ENCODE measurements around the gene BSPRY.
A peak's percentile ranks its signal among the peaks of the same experiment; 100 is the strongest.
"Not testable (repeated sequence)": the region's sequence is repeated elsewhere in the genome, so short reads cannot be mapped to it uniquely, and the experiment has no call there.

Gene BSPRY

GRCh38 chr9:113401027-113401792, 51.9 kb downstream of the BSPRY start, which contains the start of gene ALAD:
Gene ALAD (minus strand): TSS chr9:113401284. CDS start chr9:113393559, 7,725 bp downstream.
- Histone ChIP-seq H3K4me2 (ENCODE audit: low read length) (peak within 1 kb of the TSS; percentile 94), H3K9me3 (replicated peaks; ENCODE audit: low read length) (no peaks in the 10 kb centered on the region), H3K36me3 (ENCODE audit: insufficient read depth, low read length) (no peaks in the 10 kb centered on the region), H3K9ac (ENCODE audit: low read depth, low read length) (peak within 1 kb of the TSS; percentile 80), H3K27me3 (ENCODE audit: control insufficient read depth, insufficient read depth, low read length) (no peaks in the 10 kb centered on the region), H3K4me3 (ENCODE audit: low read length) (peak within 1 kb of the TSS; percentile 99), H3K4me1 (ENCODE audit: control insufficient read depth, insufficient read depth, low read length) (peaks cover 25% of the 10 kb centered on the region)

DNA sequence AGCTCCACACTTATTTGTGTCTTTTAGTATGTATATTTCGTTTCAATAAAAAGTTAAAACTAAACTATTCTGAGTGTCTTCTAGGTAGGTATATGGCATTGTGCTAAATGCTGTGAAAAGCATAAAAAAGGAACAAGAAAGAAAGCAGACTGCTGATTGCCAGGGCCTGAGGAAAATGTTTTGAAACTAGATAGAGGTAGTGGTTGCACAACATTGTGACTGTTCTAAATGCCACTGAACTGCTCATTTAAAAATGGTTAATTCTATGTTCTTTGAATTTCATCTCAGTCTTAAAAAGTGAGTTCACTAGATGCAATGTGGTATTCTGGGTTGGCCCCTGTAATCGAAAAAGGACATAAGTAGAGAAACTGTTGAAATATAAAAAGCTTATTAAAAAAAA, 54.3 kb downstream of the BSPRY start:
- Histone ChIP-seq H3K27me3 (ENCODE audit: control insufficient read depth, insufficient read depth, low read length) (no peaks in the 10 kb centered on the region), H3K4me2 (ENCODE audit: low read length) (no peak overlapping the region), H3K9ac (ENCODE audit: low read depth, low read length) (no peak overlapping the region), H3K4me1 (ENCODE audit: control insufficient read depth, insufficient read depth, low read length) (peaks cover 16% of the 10 kb centered on the region), H3K4me3 (ENCODE audit: low read length) (no peak overlapping the region), H3K9me3 (replicated peaks; ENCODE audit: low read length) (no peaks in the 10 kb centered on the region), H3K36me3 (ENCODE audit: insufficient read depth, low read length) (peaks cover 14% of the 10 kb centered on the region)

GRCh38 chr9:113406353-113406752, 57.0 kb downstream of the BSPRY start:
- H3K4me3 ChIP-seq (ENCODE audit: low read length); H3K9me3 ChIP-seq (replicated peaks; ENCODE audit: low read length); H3K9ac ChIP-seq (ENCODE audit: low read depth, low read length); H3K4me2 ChIP-seq (ENCODE audit: low read length); H3K27me3 ChIP-seq (ENCODE audit: control insufficient read depth, insufficient read depth, low read length): not testable (repeated sequence)
- peaks cover 19% of the 10 kb centered on the region for H3K36me3 ChIP-seq (ENCODE audit: insufficient read depth, low read length)
- peaks cover 11% of the 10 kb centered on the region for H3K4me1 ChIP-seq (ENCODE audit: control insufficient read depth, insufficient read depth, low read length)

- not testable (repeated sequence) for H3K4me3 ChIP-seq (ENCODE audit: low read length); H3K4me1 ChIP-seq (ENCODE audit: control insufficient read depth, insufficient read depth, low read length); H3K9ac ChIP-seq (ENCODE audit: low read depth, low read length); H3K9me3 ChIP-seq (replicated peaks; ENCODE audit: low read length); H3K27me3 ChIP-seq (ENCODE audit: control insufficient read depth, insufficient read depth, low read length); H3K4me2 ChIP-seq (ENCODE audit: low read length)
- peaks cover 19% of the 10 kb centered on the region for H3K36me3 ChIP-seq (ENCODE audit: insufficient read depth, low read length)
These were observed 57.7 kb downstream of the BSPRY start for GRCh38 chr9:113406873-113407511.

DNA sequence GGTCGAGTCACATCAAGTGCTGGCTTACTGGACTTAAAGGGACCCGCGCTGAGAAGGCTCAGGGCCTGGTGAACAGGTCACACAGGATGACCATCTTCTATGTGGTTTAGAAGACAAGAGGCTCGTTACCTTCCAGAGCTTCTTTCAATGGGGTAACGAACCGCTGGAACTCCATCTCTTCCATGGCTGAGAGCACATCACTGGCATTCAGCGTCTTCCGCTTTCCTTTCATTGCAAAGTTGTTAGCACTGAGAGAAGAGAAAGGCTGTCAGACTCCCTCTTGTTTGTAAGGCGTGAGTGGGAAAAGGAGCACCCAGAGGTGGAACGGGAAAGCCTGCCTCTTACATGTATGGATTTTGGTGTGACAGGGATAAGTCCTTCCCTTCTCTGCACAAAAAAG, 60.1 kb downstream of the BSPRY start:
- H3K4me1 ChIP-seq (ENCODE audit: control insufficient read depth, insufficient read depth, low read length), result peaks cover 5% of the 10 kb centered on the region
- no peaks in the 10 kb centered on the region for H3K27me3 ChIP-seq (ENCODE audit: control insufficient read depth, insufficient read depth, low read length)
- peak overlapping the region; percentile 91 for H3K4me2 ChIP-seq (ENCODE audit: low read length)
- H3K9me3 ChIP-seq (replicated peaks; ENCODE audit: low read length), result no peaks in the 10 kb centered on the region
- H3K4me3 ChIP-seq (ENCODE audit: low read length), result peak overlapping the region; percentile 89
- H3K9ac ChIP-seq (ENCODE audit: low read depth, low read length), result peak overlapping the region; percentile 98
- H3K36me3 ChIP-seq (ENCODE audit: insufficient read depth, low read length), result peaks cover 19% of the 10 kb centered on the region

- Histone ChIP-seq H3K4me3 (ENCODE audit: low read length) (peak overlapping the region; percentile 89), H3K9me3 (replicated peaks; ENCODE audit: low read length) (no peaks in the 10 kb centered on the region), H3K4me2 (ENCODE audit: low read length) (peak overlapping the region; percentile 91), H3K27me3 (ENCODE audit: control insufficient read depth, insufficient read depth, low read length) (no peaks in the 10 kb centered on the region), H3K36me3 (ENCODE audit: insufficient read depth, low read length) (peaks cover 19% of the 10 kb centered on the region), H3K4me1 (ENCODE audit: control insufficient read depth, insufficient read depth, low read length) (peaks cover 5% of the 10 kb centered on the region), H3K9ac (ENCODE audit: low read depth, low read length) (peak overlapping the region; percentile 98)
These were observed 60.5 kb downstream of the BSPRY start for GRCh38 chr9:113409883-113410206.

GRCh38 chr9:113410207-113410864, 61.0 kb downstream of the BSPRY start, which contains the start of the genes C9orf43 and POLE3:
Gene C9orf43 (plus strand): TSS chr9:113410747. CDS start chr9:113413494, 2,747 bp downstream.
Gene POLE3 (minus strand): TSS chr9:113410675. CDS start chr9:113410293, 382 bp downstream.
- H3K9ac ChIP-seq (ENCODE audit: low read depth, low read length), result peak within 1 kb of the TSS; percentile 98
- peaks cover 5% of the 10 kb centered on the region for H3K4me1 ChIP-seq (ENCODE audit: control insufficient read depth, insufficient read depth, low read length)
- H3K4me2 ChIP-seq (ENCODE audit: low read length), result peak within 1 kb of the TSS; percentile 91
- H3K9me3 ChIP-seq (replicated peaks; ENCODE audit: low read length), result no peaks in the 10 kb centered on the region
- peak within 1 kb of the TSS; percentile 89 for H3K4me3 ChIP-seq (ENCODE audit: low read length)
- peaks cover 19% of the 10 kb centered on the region for H3K36me3 ChIP-seq (ENCODE audit: insufficient read depth, low read length)
- H3K27me3 ChIP-seq (ENCODE audit: control insufficient read depth, insufficient read depth, low read length), result no peaks in the 10 kb centered on the region

- H3K36me3 ChIP-seq (ENCODE audit: insufficient read depth, low read length), result no peaks in the 10 kb centered on the region
- H3K9me3 ChIP-seq (replicated peaks; ENCODE audit: low read length), result no peaks in the 10 kb centered on the region
- no peak overlapping the region for H3K4me2 ChIP-seq (ENCODE audit: low read length)
- no peaks in the 10 kb centered on the region for H3K4me1 ChIP-seq (ENCODE audit: control insufficient read depth, insufficient read depth, low read length)
- peaks cover 4% of the 10 kb centered on the region for H3K27me3 ChIP-seq (ENCODE audit: control insufficient read depth, insufficient read depth, low read length)
- H3K9ac ChIP-seq (ENCODE audit: low read depth, low read length), result no peak overlapping the region
- H3K4me3 ChIP-seq (ENCODE audit: low read length), result no peak overlapping the region
These were observed 66.9 kb downstream of the BSPRY start for GRCh38 chr9:113416149-113416721.

DNA sequence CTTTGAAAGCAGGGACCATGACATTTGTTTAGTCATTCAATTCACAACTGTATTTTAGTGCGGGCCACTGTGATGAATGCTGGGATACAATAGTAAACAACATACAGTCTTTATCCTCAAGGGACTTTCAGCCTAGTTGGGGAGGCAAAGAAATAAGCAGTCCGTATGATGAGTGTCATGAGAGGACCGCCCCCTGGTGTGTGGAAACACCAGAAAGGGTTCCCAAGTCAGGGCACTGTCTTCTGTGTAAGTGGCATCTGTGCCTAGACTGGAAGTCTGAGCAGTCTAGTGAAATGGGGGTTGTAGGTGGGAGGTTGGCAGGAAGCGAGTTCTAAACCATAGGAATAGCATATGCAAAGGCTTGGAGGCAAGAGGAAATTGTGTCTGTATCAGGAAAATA, 68.0 kb downstream of the BSPRY start:
- Histone ChIP-seq H3K36me3 (ENCODE audit: insufficient read depth, low read length) (no peaks in the 10 kb centered on the region), H3K4me3 (ENCODE audit: low read length) (no peak overlapping the region), H3K9me3 (replicated peaks; ENCODE audit: low read length) (no peaks in the 10 kb centered on the region), H3K4me2 (ENCODE audit: low read length) (no peak overlapping the region), H3K27me3 (ENCODE audit: control insufficient read depth, insufficient read depth, low read length) (peaks cover 4% of the 10 kb centered on the region), H3K4me1 (ENCODE audit: control insufficient read depth, insufficient read depth, low read length) (no peaks in the 10 kb centered on the region), H3K9ac (ENCODE audit: low read depth, low read length) (no peak overlapping the region)
